HFFc6 (cell line): ENCODE results near the gene RPSA. TPM values are rescaled to one million over a fixed set of nuclear protein-coding genes. Genes with fewer than 3 reads are reported as not detected.

Experiments
- DNase-seq: peaks from one replicate; pipeline ENCODE4 v3.0.0-alpha.2; 2018
- H3K27ac Mint-ChIP-seq: 2 replicates; pipeline ENCODE4 v1.8.0; 2020; ENCODE audit warnings: mild to moderate bottlenecking, mixed read lengths
- H3K27me3 Mint-ChIP-seq: 2 replicates; pipeline ENCODE4 v1.8.0; 2021; ENCODE audit warnings: mild to moderate bottlenecking, moderate library complexity, mixed read lengths; ENCODE audit not compliant: insufficient read depth
- H3K36me3 Mint-ChIP-seq: 2 replicates; pipeline ENCODE4 v1.8.0; 2021; ENCODE audit warnings: low read depth, mixed read lengths
- H3K4me1 Mint-ChIP-seq: 2 replicates; pipeline ENCODE4 v1.8.0; 2020; ENCODE audit warnings: low read depth, mixed read lengths
- H3K4me3 Mint-ChIP-seq: 2 replicates; pipeline ENCODE4 v1.8.0; 2020; ENCODE audit warnings: mild to moderate bottlenecking, moderate library complexity, mixed read lengths
- H3K9me3 Mint-ChIP-seq: 2 replicates; pipeline ENCODE4 v1.8.0; 2020; ENCODE audit warnings: mild to moderate bottlenecking, mixed read lengths
- total RNA-seq, 6 experiments: library from RNA; stranded (reverse); fragmentation: NEBNext Ultra II Directional; extraction: Animal tissue kit (Norgen Biotek cat#: 25700); gene quantifications; 2 replicates in 1 of 6; 3 replicates in 5 of 6; pipeline ENCODE4 v1.2.3, GENCODE V29; 2021
- TF ChIP-seq, protein P1 (sequence below): fragments of 200-600 bp; sonication (generic); IDR thresholded peaks from 2 replicates; pipeline ENCODE4 v1.5.0; 2021; ENCODE audit warnings: antibody characterized with exemption, mild to moderate bottlenecking

The RPSA gene
- total RNA-seq, 6 experiments from 2014 or later = 1,595 to 1,900 (median 1,723) TPM

DNA sequence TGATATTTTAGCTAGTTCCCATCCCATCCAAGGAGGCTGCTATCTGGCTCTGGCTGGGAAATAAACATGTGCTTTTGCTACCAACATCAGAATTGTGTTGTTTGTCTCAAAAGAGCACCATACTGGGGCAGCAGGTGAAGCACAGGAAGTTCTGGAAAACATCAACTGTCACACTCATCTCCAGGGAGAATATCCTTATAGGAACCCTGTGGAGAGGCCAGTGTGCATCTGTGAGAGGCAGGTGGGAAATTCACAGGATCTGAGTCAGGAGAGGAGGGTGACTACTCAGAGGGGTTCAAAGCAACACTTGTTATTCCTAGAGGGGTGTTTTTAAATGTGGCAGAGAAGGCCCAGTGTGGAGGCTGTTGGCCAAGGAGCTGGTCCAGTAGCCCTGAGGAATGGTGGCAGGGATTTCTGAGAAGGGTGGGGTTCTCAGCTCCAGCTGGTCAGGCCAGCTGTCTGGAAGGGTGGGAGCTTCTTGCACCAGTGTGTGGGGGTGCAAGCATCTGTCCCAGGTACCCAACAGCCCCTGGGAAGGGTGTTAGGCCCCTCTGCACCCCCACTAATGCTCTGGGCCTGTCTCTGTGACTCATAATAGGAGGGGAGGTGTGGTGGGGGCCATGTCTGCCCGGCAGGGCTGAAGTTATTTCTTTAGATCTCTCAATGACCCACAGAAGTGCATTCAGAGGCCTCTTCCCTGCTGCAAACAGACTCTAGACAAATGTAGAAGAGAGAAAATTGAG, 28.7 kb downstream of the RPSA start:
- no peaks in the 10 kb centered on the region for H3K9me3 Mint-ChIP-seq
- H3K4me3 Mint-ChIP-seq = no peak overlapping the region
- peaks cover under 1% of the 10 kb centered on the region for H3K27me3 Mint-ChIP-seq
- no peak for DNase-seq
- H3K36me3 Mint-ChIP-seq = no peaks in the 10 kb centered on the region
- peak overlapping the region; percentile 85; the same call in 1 of the 2 replicates for H3K27ac Mint-ChIP-seq
- peaks cover 37% of the 10 kb centered on the region for H3K4me1 Mint-ChIP-seq
- TF ChIP-seq, protein P1, sequence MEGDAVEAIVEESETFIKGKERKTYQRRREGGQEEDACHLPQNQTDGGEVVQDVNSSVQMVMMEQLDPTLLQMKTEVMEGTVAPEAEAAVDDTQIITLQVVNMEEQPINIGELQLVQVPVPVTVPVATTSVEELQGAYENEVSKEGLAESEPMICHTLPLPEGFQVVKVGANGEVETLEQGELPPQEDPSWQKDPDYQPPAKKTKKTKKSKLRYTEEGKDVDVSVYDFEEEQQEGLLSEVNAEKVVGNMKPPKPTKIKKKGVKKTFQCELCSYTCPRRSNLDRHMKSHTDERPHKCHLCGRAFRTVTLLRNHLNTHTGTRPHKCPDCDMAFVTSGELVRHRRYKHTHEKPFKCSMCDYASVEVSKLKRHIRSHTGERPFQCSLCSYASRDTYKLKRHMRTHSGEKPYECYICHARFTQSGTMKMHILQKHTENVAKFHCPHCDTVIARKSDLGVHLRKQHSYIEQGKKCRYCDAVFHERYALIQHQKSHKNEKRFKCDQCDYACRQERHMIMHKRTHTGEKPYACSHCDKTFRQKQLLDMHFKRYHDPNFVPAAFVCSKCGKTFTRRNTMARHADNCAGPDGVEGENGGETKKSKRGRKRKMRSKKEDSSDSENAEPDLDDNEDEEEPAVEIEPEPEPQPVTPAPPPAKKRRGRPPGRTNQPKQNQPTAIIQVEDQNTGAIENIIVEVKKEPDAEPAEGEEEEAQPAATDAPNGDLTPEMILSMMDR = no peak

DNA sequence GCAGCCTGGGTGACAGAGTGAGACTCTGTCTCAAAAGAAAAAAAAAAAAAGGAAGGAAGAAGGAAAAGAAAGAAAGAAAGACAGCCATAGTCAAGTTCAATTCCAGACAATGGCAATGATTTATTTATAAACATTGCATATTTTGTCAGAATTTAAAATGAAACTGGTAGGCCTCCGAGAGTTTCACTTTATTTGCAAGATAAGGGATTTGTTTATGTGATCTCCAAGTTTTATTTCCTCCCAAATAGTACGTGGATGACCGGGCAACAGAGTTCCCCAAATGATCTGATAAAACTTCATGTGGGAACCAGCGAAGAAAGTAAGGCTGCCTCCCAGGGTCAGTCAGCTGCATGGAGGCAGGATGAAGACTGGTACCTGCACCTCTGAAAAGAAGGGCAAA, 32.4 kb downstream of the RPSA start:
- peak overlapping the region; percentile 56; the same call in 1 of the 2 replicates for H3K4me3 Mint-ChIP-seq
- no peaks in the 10 kb centered on the region; the same call in 1 of the 2 replicates for H3K27me3 Mint-ChIP-seq
- no peak for DNase-seq
- no peak overlapping the region for H3K27ac Mint-ChIP-seq
- H3K36me3 Mint-ChIP-seq = no peaks in the 10 kb centered on the region
- TF ChIP-seq, protein P1 = no peak
- peaks cover 25% of the 10 kb centered on the region for H3K4me1 Mint-ChIP-seq
- no peaks in the 10 kb centered on the region for H3K9me3 Mint-ChIP-seq

DNA sequence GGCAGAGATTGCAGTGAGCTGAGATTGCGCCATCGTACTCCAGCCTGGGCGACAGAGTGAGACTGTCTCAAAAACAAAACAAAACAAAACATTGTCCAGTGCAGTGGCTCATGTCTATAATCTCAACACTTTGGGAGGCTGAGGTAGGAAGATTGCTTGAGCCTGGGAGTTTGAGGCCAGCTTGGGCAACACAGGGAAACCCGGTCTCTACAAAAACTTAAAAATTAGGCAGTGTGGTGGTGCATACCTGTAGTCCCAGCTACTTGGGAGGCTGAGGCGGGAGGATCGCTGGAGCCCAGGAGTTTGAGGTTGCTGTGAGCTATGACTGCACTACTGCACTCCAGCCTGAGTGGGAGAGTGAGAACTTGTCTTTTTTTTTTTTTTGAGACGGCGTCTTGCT, 33.8 kb downstream of the RPSA start:
- H3K27ac Mint-ChIP-seq = no peak overlapping the region
- peaks cover 10% of the 10 kb centered on the region for H3K4me1 Mint-ChIP-seq
- no peak overlapping the region for H3K4me3 Mint-ChIP-seq
- no peaks in the 10 kb centered on the region for H3K9me3 Mint-ChIP-seq
- H3K27me3 Mint-ChIP-seq = peaks cover 4% of the 10 kb centered on the region
- DNase-seq = no peak
- TF ChIP-seq, protein P1 = no peak
- H3K36me3 Mint-ChIP-seq = no peaks in the 10 kb centered on the region

DNA sequence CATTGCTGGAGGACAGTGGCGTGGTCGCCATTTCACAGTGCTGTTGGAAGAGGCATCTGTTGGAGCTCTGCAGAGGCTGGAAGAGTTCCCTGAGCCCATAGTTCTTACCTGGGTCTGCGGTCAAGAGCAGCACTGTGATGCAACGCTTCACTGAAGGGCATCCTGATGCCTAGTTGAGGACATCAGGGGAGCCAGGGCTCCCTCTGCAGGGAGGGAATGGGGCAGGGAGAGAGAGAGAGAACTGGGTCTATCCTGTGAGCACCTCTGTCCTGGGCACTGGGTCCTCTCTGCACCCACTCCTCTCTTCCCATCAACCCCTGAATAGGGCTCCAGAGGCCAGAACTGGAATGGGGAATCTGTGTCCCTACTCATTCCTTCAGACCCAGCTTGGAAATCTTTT, 37.0 kb downstream of the RPSA start:
- Mint-ChIP-seq H3K27me3 (peaks cover 4% of the 10 kb centered on the region; the same call in 1 of the 2 replicates), H3K4me3 (no peak overlapping the region), H3K9me3 (no peaks in the 10 kb centered on the region), H3K36me3 (no peaks in the 10 kb centered on the region), H3K27ac (no peak overlapping the region), H3K4me1 (peaks cover 15% of the 10 kb centered on the region)
- TF ChIP-seq, protein P1 = peak; percentile 29; the same call in 1 of the 2 replicates
- no peak for DNase-seq

DNA sequence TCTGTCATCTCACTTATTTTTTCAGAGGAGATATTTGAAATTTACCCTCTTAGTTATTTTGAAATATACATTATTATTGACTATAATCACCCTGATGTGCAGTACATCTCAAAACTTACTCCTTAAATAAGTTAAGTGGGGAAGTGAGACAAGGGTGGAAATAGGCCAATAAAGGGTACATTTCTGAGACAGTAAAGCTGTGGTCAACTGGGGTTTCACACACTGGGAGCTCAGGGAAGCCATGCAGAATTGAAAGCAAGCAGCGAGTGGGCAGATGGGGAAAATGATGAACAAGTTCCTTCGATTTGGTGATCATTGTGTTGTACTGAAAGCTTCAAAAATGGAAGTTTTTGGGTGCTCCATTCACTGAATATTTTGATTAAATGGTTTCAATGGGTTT, 39.4 kb downstream of the RPSA start:
- H3K36me3 Mint-ChIP-seq = no peaks in the 10 kb centered on the region

More for the DNA sequence above, 39.4 kb downstream of the RPSA start:
- Mint-ChIP-seq H3K4me1 (peaks cover 8% of the 10 kb centered on the region), H3K27me3 (peaks cover 4% of the 10 kb centered on the region; the same call in 1 of the 2 replicates), H3K27ac (no peak overlapping the region), H3K4me3 (no peak overlapping the region), H3K9me3 (no peaks in the 10 kb centered on the region)
- TF ChIP-seq, protein P1 = no peak
- no peak for DNase-seq
